Hippocampal formation (tissue), 2 donors: ENCODE results near the gene PCDHGC3.
A peak's percentile ranks its signal among the peaks of the same experiment; 100 is the strongest.

ENCODE experiments used
- DNase-seq, 2 donors: peaks; one replicate each; lab custom pipeline; 2025; lab: John Stamatoyannopoulos, UW

Gene PCDHGC3

GRCh38 chr5:141508440-141508797 lies 32.7 kb downstream of the PCDHGC3 start:
- no peak for DNase-seq

- peak in 1 of 2 donors; percentile 47 for DNase-seq
Measured at GRCh38 chr5:141508798-141509611, 33.2 kb downstream of the PCDHGC3 start.

- no peak for DNase-seq
Measured at GRCh38 chr5:141510160-141510559, 34.4 kb downstream of the PCDHGC3 start.

GRCh38 chr5:141510850-141511601 lies 35.3 kb downstream of the PCDHGC3 start:
- DNase-seq = no peak

DNA sequence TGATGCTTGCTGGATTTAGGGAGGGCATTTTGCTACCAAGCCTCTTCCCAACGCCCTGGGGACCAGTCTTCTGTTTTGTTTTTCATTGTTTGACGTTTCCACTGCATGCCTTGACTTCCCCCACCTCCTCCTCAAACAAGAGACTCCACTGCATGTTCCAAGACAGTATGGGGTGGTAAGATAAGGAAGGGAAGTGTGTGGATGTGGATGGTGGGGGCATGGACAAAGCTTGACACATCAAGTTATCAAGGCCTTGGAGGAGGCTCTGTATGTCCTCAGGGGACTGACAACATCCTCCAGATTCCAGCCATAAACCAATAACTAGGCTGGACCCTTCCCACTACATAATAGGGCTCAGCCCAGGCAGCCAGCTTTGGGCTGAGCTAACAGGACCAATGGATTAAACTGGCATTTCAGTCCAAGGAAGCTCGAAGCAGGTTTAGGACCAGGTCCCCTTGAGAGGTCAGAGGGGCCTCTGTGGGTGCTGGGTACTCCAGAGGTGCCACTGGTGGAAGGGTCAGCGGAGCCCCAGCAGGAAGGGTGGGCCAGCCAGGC lies 36.1 kb downstream of the PCDHGC3 start:
- DNase-seq = no peak

DNA sequence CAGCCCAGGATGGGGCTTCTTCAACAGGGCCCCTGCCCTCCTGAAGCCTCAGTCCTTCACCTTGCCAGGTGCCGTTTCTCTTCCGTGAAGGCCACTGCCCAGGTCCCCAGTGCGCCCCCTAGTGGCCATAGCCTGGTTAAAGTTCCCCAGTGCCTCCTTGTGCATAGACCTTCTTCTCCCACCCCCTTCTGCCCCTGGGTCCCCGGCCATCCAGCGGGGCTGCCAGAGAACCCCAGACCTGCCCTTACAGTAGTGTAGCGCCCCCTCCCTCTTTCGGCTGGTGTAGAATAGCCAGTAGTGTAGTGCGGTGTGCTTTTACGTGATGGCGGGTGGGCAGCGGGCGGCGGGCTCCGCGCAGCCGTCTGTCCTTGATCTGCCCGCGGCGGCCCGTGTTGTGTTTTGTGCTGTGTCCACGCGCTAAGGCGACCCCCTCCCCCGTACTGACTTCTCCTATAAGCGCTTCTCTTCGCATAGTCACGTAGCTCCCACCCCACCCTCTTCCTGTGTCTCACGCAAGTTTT lies 36.7 kb downstream of the PCDHGC3 start:
- peak in 1 of 2 donors; percentile 73 for DNase-seq

DNA sequence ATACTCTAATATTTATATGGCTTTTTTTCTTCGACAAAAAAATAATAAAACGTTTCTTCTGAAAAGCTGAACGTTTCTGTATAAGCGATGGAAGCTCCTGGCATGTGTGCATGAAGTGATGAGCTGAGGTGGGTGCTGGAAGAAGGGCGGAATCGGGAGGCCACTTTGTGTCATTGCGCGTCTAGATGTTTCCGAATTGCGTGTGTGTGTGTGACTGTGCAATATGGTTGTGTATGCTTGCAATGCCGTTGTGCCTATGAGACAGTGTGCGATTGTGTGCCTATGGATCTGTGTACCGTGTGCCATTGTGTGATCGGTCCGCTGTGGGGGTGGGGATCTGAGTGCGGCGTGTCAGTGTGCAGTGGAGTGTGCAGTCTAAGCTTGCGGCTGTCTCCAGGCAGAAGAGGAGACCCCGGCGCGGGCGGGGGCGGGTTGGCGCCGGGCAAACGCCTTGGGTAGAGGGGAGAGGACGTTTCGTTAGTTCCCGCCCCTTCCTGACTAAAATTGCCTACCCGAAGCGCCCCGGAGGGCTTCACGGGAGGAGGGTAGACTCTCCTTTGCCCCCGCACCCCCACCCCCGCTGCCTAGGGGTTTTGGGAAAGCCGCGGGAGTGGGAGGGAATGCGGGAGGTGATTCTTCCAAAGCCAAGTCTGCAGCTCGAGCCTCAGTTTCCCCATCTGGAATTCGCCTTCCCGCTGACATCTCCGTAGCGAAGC lies 37.3 kb downstream of the PCDHGC3 start:
- DNase-seq = no peak

DNA sequence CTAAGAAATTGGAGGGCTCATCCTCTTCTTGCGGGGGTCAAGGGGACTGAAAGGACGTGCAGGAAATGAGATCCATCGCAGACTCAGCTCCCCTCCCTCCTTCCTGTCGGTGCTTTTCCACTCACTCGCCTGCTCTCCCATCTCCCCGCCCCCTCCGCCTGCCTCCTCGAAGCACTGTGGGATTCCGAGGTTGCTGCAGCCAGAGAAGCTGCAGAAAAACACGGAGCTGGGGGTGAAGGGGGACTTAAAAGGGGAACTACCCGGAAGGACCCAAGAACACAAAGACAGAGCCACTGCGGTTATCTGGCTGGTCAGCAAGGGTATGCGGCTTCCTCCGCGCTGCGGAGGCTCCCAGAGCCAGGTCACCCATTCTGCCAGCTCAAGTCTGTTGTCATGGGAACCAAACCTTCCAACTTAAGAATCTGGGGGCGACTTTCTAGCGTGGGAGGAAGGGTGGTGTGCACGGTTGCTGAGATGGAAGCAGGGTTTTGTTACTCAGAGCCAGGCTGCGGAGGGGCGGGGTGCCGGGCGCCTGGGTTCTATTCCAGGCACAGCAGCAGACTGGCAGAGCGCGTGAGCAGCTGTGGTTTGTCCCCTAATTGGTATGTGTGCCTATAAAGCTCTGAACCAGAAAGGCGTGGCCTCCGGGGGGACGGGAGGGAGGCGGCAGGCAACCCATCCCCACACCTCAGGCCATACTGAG lies 38.0 kb downstream of the PCDHGC3 start:
- peak; percentile 72 to 83 for DNase-seq

GRCh38 chr5:141514330-141515133 lies 38.8 kb downstream of the PCDHGC3 start:
- DNase-seq = no peak

DNA sequence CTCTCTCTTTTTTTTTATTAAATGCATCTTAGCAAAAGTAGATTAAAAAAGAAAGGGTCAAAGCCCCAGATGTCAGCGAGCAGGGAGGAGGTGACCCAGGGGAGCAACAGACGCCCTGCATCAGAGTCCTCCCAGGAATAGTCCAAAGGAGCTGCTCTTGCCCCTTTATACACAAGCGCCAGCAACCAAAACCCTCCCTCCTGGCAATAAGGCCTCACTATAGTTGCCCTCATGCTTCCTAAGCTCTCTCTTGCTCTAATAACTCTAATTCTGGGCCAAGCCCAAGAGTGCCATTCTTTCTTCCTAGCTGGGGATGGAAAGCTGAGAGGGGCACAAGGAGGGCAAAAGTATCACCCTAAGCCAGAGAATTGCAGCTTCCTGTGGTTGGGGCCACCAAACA lies 39.4 kb downstream of the PCDHGC3 start:
- DNase-seq = no peak

DNA sequence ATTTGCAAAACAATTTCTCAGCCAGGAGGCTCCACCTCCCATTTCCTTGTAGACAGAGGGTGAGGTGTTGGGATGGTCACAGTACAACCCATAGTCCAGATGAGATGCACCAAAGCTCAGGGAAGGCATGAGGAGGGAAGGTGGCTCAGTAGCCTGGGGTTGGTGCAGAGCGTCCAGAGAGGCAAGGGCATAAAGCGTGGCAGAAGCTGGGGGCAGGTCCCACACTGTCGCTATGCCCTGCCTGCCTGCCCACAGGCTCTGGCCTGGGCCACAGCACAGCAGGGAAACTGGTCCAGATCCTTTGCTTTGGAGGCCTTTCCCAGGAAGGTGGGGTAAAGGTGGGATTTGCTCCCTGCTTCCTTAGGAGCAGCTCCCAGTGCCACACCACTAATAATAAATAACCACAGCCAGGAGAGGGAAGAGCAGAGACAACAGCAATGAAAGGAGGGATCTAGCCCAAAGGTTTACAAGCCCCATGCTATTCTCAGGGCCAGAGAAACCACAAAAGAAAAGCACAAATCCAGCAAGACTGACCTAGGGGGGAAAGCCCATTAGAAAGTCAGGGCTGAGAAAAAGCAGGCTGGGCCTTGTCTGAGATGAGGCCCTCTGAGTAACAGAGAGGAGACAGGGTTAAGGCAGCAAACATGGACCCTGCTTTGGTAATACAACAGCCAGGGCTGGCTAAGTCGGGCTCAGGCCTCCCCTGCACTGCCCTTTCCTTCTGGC lies 40.3 kb downstream of the PCDHGC3 start:
- DNase-seq = no peak

- DNase-seq = no peak
Measured at GRCh38 chr5:141516672-141517025, 40.9 kb downstream of the PCDHGC3 start.

GRCh38 chr5:141517312-141517711 lies 41.5 kb downstream of the PCDHGC3 start:
- no peak for DNase-seq

DNA sequence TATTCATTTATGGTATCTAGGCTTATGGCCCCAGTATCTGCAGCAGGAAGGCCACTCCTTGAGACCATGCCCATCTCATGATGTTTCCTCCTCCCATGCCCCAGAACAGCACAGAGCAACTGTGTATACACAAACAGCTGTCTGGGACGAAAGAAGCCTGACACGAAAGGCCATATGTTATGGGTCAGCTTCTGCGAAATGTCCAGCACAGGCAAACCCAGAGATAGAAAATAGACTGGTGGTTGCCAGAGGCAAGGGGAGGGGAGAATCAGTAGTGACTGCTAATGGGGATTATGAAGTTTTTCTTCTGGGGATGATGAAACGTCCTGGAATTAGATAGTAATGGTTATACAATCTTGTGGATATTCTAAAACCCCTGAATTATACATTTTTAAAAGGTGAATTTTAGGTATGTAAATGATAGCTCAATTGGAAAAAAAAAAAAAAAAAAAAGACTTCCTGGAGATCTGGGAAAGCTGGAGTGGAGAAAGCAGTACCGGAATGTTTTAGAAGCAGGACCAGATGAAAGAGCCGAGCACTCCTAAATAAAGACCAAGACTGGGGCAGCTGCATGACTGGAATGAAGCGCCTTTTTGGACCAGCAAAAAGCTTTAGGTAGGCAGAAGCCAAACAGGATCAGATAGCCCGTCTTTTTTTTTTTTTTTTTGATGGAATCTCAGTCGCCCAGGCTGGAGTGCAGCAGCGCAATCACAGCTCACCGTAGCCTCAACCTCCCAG lies 42.3 kb downstream of the PCDHGC3 start:
- no peak for DNase-seq

DNA sequence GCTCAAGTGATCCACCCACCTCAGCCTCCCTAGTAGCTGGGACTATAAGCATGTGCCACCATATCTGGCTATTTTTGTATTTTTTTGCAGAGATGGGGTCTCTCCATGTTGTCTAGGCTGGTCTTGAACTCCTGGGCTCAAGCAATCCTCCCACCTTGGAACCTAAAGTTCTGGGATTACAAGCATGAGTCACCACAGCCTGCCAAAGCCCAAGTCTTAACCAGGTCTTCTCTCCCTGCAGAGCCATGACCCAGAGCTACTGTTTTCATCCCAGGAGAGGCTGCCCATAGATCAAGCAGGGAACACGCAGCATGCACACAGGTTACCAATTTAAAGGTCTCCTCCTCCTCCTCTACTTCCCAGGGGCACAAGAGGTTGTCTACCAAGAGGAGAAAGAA lies 42.9 kb downstream of the PCDHGC3 start:
- no peak for DNase-seq

DNA sequence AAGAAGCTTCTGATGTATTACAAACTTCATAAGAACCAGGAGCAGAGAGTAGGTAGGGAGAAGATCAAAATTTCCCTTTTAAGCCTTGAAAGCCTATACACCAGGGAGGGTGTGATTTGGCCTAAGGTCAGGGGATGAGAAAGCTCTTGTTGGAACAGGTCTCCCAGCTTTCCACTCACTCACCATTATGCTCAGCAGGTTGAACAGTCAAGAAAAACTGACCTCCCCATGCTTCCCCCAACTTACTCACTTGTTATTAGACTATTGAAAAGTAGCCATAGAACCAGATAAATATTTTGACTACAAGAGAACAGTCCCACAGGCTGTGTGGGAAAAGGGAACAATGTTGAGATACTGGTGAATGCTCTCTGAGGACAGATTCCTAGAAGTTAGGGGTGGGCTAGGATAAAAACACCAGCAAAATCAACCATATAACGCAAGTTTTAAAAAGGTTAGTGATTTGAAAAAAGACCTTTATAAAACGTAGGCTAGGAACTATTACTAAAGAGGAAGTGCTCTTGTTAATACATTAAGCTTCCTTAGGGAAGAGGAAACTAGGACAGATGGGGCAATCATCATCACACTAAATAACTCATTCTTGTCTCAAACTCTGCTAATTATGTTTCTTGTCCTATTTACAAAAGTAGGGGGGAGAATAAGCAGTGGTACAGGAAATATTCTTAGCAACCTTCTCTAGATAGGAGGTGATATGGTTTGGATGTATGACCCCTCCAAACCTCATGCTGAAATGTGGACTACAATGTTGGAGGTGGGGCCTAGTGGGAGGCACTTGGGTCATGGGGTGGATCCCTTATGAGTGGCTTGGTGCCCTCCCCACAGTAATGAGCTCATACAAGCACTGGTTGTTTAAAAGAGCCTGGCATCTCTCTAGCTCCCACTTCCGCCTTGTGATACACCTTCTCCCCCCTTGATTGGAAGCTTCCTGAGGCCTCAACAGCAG lies 44.1 kb downstream of the PCDHGC3 start:
- DNase-seq = no peak

GRCh38 chr5:141521244-141521781 lies 45.5 kb downstream of the PCDHGC3 start:
- DNase-seq = peak in 1 of 2 donors; percentile 88

DNA sequence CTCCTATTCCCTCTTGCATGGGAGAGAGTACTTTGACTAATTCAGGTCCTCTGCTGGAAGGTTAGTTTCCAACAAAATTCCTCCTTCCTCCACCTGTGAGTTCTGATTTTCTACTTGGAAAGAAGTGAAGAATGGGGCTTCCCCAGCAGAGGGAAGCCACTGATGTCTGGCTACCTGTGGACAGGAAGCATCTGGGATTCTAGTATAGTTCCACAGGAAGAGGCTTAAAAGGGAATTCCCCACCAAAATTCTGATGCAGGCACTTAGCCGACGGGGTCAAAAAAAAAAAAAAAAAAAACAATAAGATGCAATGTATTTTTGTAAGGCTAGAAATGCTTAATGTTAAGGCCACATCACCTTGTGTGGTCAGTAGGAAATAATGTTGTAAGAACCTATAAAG lies 46.5 kb downstream of the PCDHGC3 start:
- DNase-seq = no peak
